NCI-H2029 treated with DMSO at 0.1 percent for 48 hours (cell line): ENCODE data around the gene PCK2.
"Not testable (repeated sequence)": the region's sequence is repeated elsewhere in the genome, so short reads cannot be mapped to it uniquely, and the experiment has no call there.

Source experiments
- DNase-seq: peaks from one replicate; lab custom pipeline; 2025; lab: John Stamatoyannopoulos, UW

Gene PCK2

GRCh38 chr14:24095271-24096068 lies 1.4 kb downstream of the PCK2 start:
- DNase-seq = no peak

- no peak for DNase-seq
Observed at GRCh38 chr14:24096545-24097181, 2.6 kb downstream of the PCK2 start.

- DNase-seq = no peak
Observed at GRCh38 chr14:24098229-24098926, 4.3 kb downstream of the PCK2 start.

GRCh38 chr14:24098927-24099813 lies 5.1 kb downstream of the PCK2 start:
- DNase-seq = no peak

- DNase-seq = no peak
Observed at GRCh38 chr14:24100197-24100981, 6.3 kb downstream of the PCK2 start.

GRCh38 chr14:24100982-24101494 lies 6.9 kb downstream of the PCK2 start:
- DNase-seq = no peak

GRCh38 chr14:24102357-24103048 lies 8.4 kb downstream of the PCK2 start:
- no peak for DNase-seq

GRCh38 chr14:24103451-24103850 lies 9.3 kb downstream of the PCK2 start:
- DNase-seq = no peak

- not testable (repeated sequence) for DNase-seq
Observed at GRCh38 chr14:24105609-24106239, 11.6 kb downstream of the PCK2 start.

GRCh38 chr14:24106672-24107271 lies 12.7 kb downstream of the PCK2 start:
- DNase-seq = no peak

GRCh38 chr14:24108336-24108874 lies 14.3 kb downstream of the PCK2 start:
- DNase-seq = no peak

GRCh38 chr14:24110060-24110459 lies 15.9 kb downstream of the PCK2 start:
- DNase-seq = no peak

GRCh38 chr14:24110523-24110922 lies 16.4 kb downstream of the PCK2 start:
- no peak for DNase-seq

GRCh38 chr14:24113379-24113800 lies 19.3 kb downstream of the PCK2 start:
- no peak for DNase-seq

GRCh38 chr14:24113801-24114531 lies 19.9 kb downstream of the PCK2 start:
- DNase-seq = peak; percentile 89

- peak; percentile 97 for DNase-seq
Observed at GRCh38 chr14:24114532-24115421, 20.7 kb downstream of the PCK2 start, which contains the start of the genes DCAF11 and NRL. Gene DCAF11 (plus strand): TSS chr14:24114777. CDS start chr14:24115595, 818 bp downstream. Gene NRL (minus strand): TSS chr14:24114949. CDS start chr14:24082848, 32,101 bp downstream.
